H1 (cell line): ENCODE results near the gene SATB2. TPM values are rescaled to one million over a fixed set of nuclear protein-coding genes. Genes with fewer than 3 reads are reported as not detected.

ENCODE experiments used
- BCL11A ChIP-seq, 2 experiments: IDR thresholded peaks; one replicate each; pipeline ENCODE4 v1.6.1; 2011; ENCODE audit warnings: low read depth in 2 of 2, low read length in 2 of 2, mild to moderate bottlenecking in 2 of 2
- CHD7 ChIP-seq: fragments of 300-600 bp; sonication (generic); IDR thresholded peaks from 2 replicates; pipeline ENCODE4 v1.7.1; 2012; ENCODE audit warnings: low read length, moderate library complexity, mild to moderate bottlenecking, inconsistent platforms; ENCODE audit not compliant: insufficient replicate concordance
- GTF2F1 ChIP-seq: IDR thresholded peaks from 2 replicates; pipeline ENCODE4 v1.6.1; 2012; ENCODE audit warnings: low read depth, low read length, improper control_type of control experiment, borderline replicate concordance
- JUND ChIP-seq: IDR thresholded peaks from 2 replicates; pipeline ENCODE4 v1.6.1; 2011; ENCODE audit warnings: mild to moderate bottlenecking, improper control_type of control experiment, low read length
- KDM5A ChIP-seq: fragments of 200-600 bp; IDR thresholded peaks from 2 replicates; pipeline ENCODE4 v1.7.1; 2012; ENCODE audit warnings: mild to moderate bottlenecking, low read length, inconsistent platforms, mixed read lengths
- RXRA ChIP-seq: IDR thresholded peaks from 2 replicates; pipeline ENCODE4 v1.6.1; 2011; ENCODE audit warnings: low read depth, mild to moderate bottlenecking, low read length, moderate library complexity; ENCODE audit not compliant: insufficient read depth
- SIN3A ChIP-seq, 2 experiments: IDR thresholded peaks in 1 of 2; conservative IDR thresholded peaks in 1 of 2; 2 replicates each; pipeline ENCODE4 v1.6.1; 2011 to 2012; ENCODE audit warnings: low read length in 2 of 2, improper control_type of control experiment in 1 of 2, low read depth in 1 of 2, mild to moderate bottlenecking in 1 of 2
- SIRT6 ChIP-seq: IDR thresholded peaks from one replicate; pipeline ENCODE4 v1.7.1; 2012; ENCODE audit warnings: low read length, inconsistent platforms
- SUZ12 ChIP-seq: fragments of 200-600 bp; sonication (generic); IDR thresholded peaks from 2 replicates; pipeline ENCODE4 v1.6.1; 2012; ENCODE audit warnings: mild to moderate bottlenecking, inconsistent platforms, low read length, moderate library complexity, mixed read lengths
- YY1 ChIP-seq: IDR thresholded peaks from 2 replicates; pipeline ENCODE4 v1.6.1; 2011; ENCODE audit warnings: low read depth, mild to moderate bottlenecking, low read length
- polyA plus RNA-seq, 7 experiments: library from polyadenylated mRNA; depleted of rRNA in 3 of 7; stranded (reverse) in 5 of 7; unstranded in 2 of 7; fragments of >200 nt in 5 of 7; fragments of 200-250 nt in 2 of 7; gene quantifications; 1 replicate in 5 of 7; 2 replicates in 1 of 7; 4 replicates in 1 of 7; pipeline versions ENCODE4 v1.2.1 to v1.2.3, GENCODE V29; 2011 to 2013; ENCODE audit warnings: missing spikeins in 2 of 7, mixed read lengths in 2 of 7
- total RNA-seq: library from RNA; stranded (reverse); fragmentation: NEBNext Ultra II Directional; extraction: Animal tissue kit (Norgen Biotek cat#: 25700); gene quantifications from 2 replicates; pipeline ENCODE4 v1.2.1, GENCODE V29; 2021

Gene SATB2
- total and polyA plus RNA-seq, 2 of the 8 experiments (the other 6 are each of a cell fraction or from before 2014, with no cell fraction given), result 1.3 to 5.7 TPM

- no peak for TF ChIP-seq CHD7
- TF ChIP-seq RXRA, result no peak
- TF ChIP-seq BCL11A (IDR thresholded peaks at IDR 0.05; ENCODE audit: low read depth in 2 of 2, low read length in 2 of 2), result no peak
- no peak for TF ChIP-seq SUZ12
- TF ChIP-seq JUND, result no peak
- TF ChIP-seq SIRT6, result no peak
- no peak for TF ChIP-seq KDM5A
- TF ChIP-seq GTF2F1, result no peak
- TF ChIP-seq SIN3A (conservative IDR thresholded peaks at IDR 0.05 in 1 of 2, IDR thresholded peaks at IDR 0.05 in 1 of 2; ENCODE audit: low read depth in 1 of 2, low read length in 2 of 2), result no peak
- no peak for TF ChIP-seq YY1
These were observed 150.3 kb downstream of the SATB2 start (continued) for GRCh38 chr2:199307461-199307860.
